ENCODE data around the gene GLOD5.

Gene GLOD5

DNA sequence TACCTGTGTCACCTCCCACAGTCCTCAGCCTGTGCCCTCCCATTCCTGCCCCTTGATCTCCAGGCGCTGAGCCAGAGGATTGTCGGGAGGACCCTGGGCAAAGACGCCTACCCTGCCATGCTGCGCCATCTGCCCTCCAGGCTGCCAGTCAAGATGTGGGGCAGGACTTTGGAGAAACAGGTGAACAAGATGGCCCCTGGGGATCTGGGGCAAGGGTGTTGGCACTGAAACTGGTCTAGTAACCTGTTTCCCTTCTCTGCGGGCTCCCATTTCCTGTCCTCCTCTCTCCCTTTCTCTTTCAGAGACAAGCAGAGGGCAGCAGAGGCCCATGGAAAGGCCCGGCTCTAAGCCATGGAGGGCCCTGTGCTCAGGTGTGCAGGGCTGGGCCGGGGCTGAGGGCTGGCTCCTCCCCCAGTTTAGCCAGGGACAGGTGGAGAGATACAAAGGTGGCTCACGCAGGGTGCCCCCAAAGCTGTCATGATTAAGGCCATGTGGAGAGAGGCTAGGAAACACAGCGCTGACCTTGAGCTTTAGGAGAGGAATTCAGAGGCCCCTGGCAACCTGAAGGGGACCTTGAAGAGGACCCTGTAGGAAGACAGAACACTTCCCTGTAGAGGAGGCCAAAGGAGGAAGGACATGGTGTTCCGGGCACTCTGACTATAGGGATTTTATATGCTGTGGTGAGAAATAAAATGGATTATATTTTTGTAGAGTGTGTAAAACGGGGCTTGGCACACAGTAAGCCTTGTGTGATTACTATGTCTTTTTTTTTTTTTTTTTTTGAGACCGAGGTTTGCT, at the start of gene GLOD5:
TSS of gene GLOD5 (plus strand) at position 74 of the 798 bp plus-strand sequence. CDS start at position 118, 44 bp downstream.
- peak; percentile 55 for DNase-seq

DNA sequence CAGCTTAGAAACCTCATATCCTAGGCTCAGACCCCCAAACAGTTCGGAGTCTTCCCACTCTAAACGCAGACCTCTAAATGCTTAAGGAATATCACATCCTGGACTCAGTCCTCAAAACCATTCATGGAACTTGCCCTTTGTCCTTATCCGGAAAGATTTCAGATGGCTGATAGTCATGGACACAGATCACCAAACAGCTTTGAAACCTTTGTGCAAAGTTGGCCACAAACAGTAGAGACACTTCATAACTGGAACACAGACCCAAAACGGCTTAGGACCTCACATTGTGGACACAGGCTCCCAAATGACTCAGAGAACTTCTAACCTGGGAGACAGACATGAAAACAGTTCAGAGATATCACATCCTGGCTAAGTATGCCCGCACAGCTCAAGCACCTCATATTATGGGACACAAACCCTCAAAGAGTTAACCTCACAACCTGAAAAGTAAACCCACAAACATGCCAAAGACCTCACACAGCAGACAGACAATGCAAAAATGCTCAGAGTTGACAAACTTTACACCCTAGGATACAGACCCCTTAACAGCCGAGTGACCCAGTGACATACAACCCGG, 49.5 kb upstream of the GLOD5 start:
- DNase-seq: no peak

DNA sequence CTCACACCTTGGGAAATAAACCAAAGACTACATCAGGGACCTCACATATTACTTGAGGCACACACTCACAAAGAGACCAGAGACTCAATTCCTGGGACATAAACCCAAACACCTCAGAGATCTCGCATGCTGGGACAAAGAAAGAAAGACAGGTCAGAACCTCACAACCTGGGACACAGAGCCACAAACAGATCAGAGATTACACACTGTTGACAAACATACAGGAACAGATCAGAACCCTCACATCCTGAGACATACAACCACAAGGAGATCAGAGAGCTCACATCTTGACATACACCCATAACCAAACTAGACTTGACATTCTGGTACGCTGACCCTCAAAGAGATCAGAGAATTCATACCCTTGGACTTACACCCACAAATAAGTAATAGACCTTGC, 47.7 kb upstream of the GLOD5 start:
- DNase-seq: no peak

DNA sequence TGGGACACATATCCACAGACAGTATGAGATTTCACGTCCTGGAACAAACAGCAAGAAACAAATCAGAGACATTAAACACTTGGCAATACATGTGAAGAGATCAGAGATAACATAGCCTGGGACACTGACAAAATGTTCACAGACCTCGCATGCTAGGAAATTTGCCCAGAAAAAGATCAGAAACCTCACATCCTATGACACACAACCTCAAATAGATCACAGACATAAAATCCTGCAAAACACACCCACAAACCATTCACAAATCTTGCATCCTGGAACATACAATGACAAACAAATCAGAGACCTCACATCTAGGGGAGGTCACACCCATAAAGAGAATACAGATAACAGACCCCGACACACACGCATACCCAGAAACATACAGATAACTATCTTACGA, 47.0 kb upstream of the GLOD5 start:
- no peak for DNase-seq

DNA sequence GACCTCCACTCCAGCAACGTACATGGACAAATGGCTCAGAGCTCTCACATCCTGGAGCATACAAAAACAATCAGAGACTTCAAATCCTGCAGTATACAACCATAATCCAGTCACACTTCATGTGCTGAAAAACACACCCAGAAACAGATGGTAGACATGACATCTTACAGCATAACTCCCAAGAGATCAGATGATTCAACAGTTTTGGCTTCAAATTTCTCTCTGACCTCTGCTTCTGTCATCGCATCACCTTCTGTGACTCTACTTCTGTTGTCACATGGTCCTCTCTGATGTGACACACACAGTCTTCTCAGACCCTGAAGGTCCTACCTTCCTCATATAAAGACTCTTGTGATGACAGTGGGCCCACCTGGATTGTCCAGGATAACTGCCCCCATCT, 46.5 kb upstream of the GLOD5 start:
- DNase-seq: peak; percentile 68

DNA sequence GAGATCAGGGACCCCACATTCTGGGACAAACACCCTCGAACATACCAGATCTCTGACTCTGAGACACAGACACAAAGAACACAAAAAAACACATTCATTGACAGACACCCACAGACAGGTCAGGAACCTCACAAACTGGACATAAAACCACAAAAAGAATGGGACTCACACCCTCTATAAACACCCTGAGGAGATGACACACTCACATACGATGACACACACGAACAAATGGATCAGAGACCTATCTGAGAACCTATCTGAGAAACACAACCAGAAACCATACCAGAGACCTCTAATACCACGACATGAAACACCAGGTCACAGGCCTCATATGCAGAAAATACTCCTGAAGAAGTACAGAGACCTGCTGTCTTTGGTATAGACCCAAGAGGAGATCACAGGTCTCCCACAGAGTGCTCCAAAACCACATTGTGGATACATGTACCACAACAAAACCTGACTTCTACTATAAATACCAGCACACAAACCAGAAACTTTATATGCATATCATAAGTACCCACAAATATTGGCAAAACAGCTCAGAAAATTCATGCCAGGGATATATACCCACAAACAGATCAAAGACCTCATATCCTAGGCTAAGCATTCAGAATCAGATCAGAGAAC, 45.6 kb upstream of the GLOD5 start:
- no peak for DNase-seq

DNA sequence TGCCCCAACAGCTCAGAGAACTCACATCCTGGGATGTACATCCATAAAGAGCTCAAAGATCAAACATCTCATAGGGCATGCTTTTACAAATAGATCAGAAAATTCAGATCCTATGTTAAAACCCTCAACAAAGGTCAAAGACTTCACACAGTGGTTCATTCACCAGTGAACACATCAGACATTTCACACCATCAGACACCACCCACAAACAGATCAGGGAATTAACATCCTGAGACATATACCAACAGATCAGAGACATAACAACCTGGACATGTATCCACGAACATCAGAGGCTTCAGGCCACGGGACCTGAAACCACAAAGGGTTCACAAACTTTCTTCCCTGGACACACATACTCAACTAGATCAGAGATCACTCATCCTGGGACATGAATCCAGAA, 41.6 kb upstream of the GLOD5 start:
- DNase-seq: no peak

DNA sequence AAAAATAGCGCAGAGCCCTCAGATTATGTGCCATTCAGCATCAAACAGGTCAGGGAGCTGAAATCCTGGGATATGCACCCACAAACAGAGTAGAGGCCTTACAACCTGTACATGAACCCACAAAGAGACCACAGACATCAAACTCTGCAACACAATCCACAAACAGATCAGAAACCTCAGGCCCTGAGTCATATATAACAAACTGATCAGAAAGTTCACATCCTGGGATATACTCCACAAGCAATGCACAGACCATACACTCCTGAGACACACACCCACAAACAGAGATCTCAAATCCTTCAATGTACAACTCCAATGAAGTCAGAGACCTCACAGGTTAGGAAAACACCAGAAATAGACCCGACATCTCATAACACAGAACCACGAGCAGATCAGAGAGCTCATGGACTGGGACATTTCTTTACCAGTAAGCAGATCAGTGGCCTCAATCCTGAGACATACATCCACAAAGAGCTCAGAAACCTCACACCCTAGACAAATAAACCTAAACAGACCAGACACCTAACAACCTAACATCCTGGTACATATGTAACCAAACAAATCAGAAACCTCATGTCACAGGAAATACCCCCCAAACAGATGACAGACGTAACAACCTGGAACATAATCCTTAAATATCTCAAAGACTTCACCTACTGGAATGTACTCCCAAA, 40.8 kb upstream of the GLOD5 start:
- no peak for DNase-seq

DNA sequence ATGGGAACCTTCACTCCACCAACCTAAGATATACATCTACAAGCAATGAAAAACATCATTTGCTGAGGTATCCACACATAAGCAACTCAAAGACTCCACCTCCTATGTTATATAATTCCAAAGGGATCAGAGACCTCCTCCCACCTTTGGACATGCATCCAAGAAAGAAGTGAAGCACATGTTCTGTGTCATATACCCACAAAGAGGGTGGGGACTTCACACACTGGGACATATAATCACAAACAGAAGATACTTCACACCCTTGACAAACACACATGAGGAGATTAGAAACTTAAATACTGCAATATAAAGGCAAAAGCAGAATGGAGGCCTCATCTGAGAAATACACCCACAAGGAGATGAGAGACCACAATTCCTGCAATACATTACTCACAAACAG, 39.6 kb upstream of the GLOD5 start:
- DNase-seq: no peak

DNA sequence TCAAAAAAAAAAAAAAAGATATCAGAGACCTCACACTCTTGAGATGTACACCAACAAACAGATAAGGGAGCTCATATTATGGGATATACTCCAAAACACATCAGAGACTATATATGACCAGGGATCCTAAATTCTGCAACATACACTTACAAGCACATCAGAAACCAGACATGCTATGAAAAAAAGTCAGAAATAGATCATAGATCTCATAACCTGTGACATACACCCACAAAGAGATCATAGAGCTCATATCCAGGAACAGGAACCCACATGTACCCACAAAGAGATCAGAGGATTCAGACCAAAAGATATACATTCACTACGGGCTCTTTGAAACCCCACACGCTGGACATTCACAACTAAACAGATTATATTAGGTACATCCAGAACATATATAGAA, 35.0 kb upstream of the GLOD5 start:
- no peak for DNase-seq

DNA sequence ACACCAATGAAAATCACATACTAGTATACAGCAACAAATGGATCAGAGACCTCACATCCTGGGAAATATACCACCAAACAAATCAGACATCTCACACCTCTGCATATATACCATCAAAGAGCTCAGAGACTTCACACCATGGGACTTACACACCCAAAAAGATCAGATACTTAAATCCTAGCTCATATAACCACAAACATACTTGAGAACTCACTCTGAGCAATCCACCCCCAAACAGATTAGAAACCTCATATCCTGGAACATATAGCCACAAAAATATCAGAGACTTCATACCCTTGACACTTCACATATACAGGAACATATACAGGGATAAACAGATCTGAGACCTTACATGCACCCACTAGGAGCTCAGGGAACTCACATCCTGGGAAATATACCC, 32.9 kb upstream of the GLOD5 start:
- DNase-seq: no peak

DNA sequence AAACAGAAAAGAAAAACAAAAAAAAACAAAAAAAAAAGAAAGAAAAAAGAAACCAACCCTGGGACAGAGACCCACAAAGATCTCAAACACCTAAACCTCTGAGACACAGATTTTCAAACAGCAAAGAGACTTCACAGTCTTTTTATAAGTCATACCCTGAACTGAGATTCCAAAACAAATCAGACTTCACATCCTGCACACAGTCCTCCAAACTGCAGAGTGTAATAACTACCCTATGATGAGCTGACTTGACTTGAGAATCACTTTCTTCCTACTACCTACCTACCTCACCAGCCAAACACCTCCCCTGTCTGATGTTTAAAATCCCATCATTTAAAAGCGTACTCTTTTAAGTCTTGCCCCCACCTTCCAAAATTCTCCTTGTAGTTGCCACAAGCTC, 25.2 kb upstream of the GLOD5 start:
- no peak for DNase-seq

DNA sequence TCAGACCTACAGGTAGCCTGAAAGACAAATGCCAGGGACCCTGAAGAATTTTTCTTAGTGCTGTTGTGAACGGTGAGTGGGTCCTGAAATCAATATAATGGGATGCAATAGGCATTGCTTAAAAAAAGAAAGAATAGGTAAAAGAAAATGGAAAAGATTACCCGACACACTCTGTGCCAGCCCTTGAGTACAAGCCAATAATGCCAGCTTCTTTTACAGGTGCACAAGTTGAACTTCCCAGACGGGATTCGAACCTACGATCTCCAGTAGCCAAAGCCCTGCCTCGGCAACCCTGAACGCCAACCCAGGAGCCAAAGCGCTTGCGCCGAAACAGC, 24.7 kb upstream of the GLOD5 start:
- no peak for DNase-seq

DNA sequence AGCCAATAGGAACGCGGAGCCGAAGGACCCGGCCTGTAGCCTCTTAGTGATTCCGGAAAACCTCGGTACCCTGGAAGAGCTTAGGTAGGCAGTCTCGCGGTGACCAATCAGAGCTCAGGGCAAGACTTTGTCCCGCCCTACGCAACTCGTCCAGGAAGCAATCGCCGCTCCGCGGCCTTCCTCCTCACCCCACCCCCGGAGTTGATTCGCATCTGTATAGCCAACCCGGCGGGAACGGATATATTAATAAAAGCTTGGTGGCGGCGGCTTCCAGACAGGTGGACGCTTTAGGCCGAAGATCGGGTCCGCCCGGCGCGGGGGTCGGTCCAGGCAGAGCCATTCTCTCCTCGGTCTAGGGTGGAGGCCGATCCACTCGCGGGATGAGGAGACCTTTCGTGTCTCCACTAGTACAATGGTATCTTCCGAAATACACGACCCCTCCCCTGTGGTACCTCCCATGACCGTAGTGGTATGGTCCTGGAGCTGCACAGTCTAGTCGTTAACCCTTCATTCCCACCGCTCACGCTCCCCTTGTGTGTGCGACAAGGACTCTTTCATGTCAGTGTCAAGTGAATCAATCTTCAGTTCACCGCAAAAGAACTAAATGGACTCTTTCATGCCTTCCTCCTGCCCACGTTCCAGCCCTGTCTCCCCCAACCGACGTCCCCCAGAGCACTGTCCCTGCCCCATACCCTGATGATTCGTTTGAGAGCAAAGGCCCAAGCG, 24.2 kb upstream of the GLOD5 start:
- peak; percentile 89 for DNase-seq

DNA sequence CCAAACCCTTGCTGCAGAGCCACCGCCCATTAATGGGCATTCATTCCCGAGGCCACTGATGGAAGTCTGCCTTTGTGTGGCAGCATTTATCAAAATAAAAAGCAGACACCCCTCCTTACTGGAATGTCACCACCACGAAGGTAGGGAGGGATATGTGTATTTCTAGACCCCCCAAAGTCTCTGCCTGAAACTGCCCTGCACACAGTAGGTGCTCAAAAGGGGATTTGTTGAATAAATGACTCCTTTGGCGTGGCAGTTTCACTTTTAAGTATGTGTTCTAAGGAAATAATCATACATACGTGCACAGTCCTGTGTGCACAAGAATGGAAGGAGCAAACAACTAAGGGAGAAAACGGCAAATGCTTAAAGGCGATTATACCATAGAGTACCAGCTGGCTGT, 23.6 kb upstream of the GLOD5 start:
- no peak for DNase-seq

DNA sequence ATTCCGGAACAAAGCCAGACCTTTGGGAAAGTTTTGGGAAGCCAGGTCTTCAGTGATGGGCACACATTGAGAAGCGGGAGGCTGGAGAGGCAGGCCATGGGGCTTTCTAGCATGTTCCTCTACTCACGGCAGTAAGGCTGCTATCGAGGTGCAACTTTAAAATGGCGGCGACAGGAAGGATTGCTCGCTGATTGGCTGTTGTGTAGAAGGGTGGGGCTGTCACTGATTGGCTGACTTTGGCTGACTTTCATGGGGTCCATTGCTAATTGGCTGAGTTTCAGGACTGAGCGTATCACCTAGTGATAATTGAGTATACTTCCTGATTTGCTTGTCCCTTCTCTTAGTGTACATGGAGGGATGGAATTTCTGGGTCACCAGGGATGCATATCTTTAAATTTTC, 19.7 kb upstream of the GLOD5 start:
- DNase-seq: no peak

DNA sequence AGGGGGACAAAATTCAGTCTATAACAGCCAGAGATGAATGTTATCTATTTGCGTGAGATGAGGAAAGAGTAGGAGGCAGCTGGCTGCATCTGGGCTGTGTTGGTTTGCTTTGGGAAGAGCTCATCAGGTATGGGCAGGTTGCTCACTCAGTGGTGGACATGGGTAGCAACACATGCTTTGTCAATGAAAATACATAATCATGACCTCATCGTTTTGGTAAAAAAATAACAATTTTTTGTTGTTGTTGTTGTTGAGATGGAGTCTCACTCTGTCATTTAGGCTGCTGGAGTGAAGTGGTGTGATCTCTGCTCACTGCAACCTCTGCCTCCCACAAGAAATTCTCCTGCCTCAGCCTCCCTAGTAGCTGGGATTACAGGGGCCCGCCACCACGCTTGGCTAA, 16.3 kb upstream of the GLOD5 start:
- no peak for DNase-seq

DNA sequence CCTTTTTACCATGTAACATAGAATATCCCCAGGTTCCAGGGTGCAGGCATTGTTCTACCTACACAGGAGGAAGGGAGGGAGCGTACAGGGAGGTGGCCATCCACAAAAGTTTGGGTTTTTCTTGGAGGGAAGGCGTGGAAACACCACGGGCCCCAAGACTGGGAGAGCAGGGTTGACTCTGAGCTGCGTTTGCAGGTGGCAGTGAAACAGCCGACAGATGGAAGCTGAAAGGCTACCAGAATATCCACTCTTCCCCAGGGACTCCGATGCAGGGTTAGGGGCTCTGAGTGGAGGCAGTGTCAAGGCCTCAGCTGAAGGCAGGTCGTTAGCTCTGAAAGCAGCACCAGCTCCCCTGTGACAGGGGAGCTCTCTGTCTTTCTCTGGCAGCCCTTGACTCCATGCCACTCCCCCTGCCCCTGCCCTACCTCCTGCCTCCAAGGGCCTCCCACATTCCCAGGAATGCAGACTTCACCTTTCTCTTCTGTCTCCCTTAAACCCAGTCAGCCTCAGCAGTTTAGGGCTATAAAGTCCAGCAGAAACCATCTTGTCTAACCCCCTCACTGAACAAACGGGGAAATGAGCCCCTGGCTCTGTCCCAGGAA, 14.0 kb upstream of the GLOD5 start:
- peak; percentile 64 for DNase-seq

DNA sequence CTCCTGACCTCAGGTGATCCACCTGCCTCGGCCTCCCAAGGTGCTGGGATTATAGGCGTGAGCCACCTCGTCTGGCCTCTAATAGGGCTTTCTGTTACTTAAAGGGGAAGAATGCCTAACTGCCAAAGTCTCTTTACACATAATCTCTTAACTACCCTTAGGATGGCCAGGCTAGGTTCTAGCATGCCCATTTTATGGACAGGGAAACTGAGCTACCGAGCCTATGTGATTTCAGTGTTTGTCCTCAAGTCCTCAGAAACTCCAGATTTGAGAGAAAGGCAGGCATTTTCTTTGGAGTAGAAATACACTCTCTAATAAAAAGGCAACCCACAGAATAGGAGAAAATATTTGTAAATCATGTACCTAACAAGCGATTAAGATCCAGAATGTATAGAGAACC, 12.4 kb upstream of the GLOD5 start:
- DNase-seq: no peak

DNA sequence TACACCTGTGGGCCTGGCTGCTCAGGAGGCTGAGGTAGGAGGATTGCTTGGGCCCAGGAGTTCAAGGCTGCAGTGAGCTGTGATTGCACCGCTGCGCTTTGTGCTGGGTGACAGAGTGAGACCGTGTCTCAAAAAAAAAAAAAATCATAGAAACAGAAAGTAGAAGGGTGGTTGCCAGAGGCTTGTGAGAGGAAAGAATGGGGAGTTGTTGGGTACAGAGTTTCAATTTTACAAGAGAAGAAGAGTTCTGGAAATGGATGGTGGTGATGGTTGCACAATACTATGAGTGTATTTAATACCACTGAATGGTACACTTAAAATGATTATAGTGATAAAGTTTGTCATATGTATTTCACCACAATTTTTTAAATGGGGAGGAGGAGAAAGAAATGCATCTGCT, 10.2 kb upstream of the GLOD5 start:
- DNase-seq: no peak

DNA sequence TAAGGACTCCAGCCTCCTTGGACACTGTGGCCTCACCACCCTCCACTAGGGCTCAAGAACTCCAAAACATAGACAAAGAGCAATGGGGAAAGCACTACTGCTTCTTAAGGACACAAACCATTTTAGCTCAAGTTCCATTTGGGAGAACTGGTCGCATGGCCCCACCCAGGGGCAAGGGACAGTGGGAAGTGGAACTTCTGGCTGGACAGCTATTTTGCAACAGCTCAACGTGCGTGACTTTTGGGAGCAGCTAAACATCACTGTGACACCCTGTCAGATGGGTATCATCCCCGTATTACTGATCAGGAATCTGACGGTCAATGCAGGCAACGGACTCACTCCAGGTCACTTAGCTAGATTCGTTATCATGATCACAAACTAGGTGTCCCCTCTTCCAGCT, 9.0 kb upstream of the GLOD5 start:
- no peak for DNase-seq

DNA sequence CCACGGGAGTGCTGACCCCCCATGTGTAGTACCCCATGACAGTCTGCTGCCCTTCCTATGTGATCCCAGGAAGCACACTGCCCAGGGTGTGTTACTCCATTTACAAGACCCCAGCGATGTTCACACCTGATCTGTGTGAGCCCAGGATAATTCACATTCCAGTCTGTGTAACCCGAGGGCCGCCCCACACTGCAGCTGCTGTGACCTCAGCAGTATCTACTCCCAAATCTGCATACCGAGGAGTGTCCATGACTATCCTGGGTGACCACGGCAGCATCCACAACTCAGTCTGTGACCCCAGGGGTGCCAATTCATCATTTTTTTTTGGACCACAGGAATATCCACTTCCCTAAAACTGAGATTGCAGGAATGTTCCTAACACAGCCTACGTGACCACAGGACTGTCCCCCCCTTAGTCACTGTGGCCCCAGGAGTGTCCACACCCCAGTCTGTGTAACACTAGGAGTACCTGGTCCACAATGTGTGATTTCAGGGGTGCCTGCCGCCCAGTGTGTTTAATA, 7.8 kb upstream of the GLOD5 start:
- no peak for DNase-seq

DNA sequence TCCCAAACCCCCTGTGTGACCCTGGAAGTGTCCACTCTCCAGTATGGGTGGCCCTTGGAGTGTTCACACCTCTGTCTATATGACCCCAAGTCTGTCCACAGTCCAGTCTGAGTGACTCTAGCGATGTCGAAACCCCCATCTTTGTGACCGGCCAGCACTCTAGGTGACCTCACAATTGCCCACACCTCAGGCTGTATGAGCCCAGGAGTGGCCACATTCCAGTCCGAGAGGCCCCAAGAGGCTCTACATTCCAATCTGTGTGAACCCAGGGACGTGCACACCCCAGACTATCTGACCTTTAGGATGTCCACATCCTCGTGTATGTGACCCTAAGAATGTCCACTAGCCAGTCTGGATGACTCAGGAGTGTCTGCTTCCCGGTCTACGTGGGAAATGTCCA, 7.3 kb upstream of the GLOD5 start:
- DNase-seq: no peak

All from NCI-H2171 (cell line).